ENCODE measurements around the gene VRK1.

The VRK1 gene

GRCh38 chr14:96790706-96791105, 6.5 kb upstream of the VRK1 start:
- FAIRE-seq (no peak), DNase-seq (ENCODE audit: insufficient read length, low spot score) (no peak)
- TF ChIP-seq CTCF (IDR thresholded peaks at IDR 0.05; ENCODE audit: insufficient read depth, missing control alignments) = no peak

- no peak for FAIRE-seq
- no peak for TF ChIP-seq CTCF (IDR thresholded peaks at IDR 0.05; ENCODE audit: insufficient read depth, missing control alignments)
- DNase-seq (ENCODE audit: insufficient read length, low spot score) = no peak
Measured at GRCh38 chr14:96792003-96792402, 5.2 kb upstream of the VRK1 start.

- DNase-seq (ENCODE audit: insufficient read length, low spot score) (no peak), FAIRE-seq (no peak)
- TF ChIP-seq CTCF (IDR thresholded peaks at IDR 0.05; ENCODE audit: insufficient read depth, missing control alignments) = no peak
Measured at GRCh38 chr14:96792591-96792990, 4.6 kb upstream of the VRK1 start.

DNA sequence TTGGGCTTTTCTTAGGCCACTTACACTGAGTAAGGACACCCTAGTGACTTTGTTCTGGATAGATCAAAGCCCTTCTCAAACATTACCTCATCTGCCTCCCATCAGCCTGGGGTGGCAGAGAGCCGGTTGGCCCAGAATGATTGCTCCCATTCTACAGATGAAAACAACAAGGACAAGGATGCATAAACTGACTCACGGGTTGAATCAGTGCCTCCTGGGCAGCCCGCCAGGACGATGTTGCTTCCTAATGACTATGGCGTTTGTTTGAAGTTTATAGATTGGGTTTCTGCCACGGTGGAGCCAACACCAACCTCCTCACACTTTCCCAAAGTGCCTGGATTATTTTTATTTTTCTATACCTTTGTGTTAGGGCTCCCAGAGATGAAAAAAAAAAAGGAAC, 3.6 kb upstream of the VRK1 start:
- no peak for DNase-seq (ENCODE audit: insufficient read length, low spot score)
- FAIRE-seq = no peak
- TF ChIP-seq CTCF (IDR thresholded peaks at IDR 0.05; ENCODE audit: insufficient read depth, missing control alignments) = no peak

GRCh38 chr14:96795109-96795828, 1.9 kb upstream of the VRK1 start:
- no peak for DNase-seq (ENCODE audit: insufficient read length, low spot score)
- FAIRE-seq = no peak
- TF ChIP-seq CTCF (IDR thresholded peaks at IDR 0.05; ENCODE audit: insufficient read depth, missing control alignments) = no peak

DNA sequence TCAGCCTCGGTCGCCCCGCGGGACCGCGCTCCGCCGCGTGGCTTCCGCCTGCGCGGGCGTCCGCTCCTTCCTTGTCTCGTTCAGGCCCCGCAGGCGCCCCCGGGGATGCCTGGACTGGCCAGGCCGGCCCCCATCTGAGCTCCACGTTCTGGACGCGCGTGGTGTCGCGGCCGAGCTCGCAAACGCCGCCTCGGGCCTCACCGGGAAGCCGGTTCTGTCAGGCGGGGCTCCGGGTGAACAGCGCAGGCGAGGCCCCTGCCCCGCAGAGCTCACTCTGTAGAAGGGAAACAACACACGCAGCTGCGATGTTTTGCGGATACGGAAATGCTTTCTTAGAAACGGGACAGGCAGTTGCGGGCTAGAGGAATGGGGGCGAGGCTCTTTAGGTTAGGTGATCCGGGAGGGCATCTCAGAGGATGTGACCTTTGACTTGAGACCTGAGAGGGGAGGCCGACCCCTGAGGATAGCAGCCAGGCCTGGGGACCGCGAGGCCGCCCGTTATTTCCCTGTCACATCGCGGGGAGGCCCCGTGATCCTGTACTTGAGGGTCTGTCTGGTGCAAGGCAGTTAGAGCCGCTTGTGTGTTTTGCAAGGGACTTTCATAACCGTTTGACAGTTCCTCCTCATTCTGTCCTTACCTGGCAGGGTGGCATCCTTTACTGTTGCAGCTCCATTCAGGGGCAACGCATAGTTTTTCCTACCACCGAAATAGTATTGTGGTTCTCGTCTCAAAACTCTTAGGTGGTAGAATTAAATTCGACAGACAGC, 584 bp downstream of the VRK1 start:
- no peak for TF ChIP-seq CTCF (IDR thresholded peaks at IDR 0.05; ENCODE audit: insufficient read depth, missing control alignments)
- FAIRE-seq (no peak), DNase-seq (ENCODE audit: insufficient read length, low spot score) (no peak)

- no peak for FAIRE-seq
- DNase-seq (ENCODE audit: insufficient read length, low spot score) = no peak
- no peak for TF ChIP-seq CTCF (IDR thresholded peaks at IDR 0.05; ENCODE audit: insufficient read depth, missing control alignments)
Measured at GRCh38 chr14:96798956-96799355, 1.8 kb downstream of the VRK1 start.

Data from D721Med (cell line).